HCT116 (cell line): Measurements from ENCODE around the gene HYI. TPM values are rescaled to one million over a fixed set of nuclear protein-coding genes. Genes with fewer than 3 reads are reported as not detected.
A peak's percentile ranks its signal among the peaks of the same experiment; 100 is the strongest.

Experiments used
- ATAC-seq: fragments of 200-7000 bp; cut with Tn5 transposase; 2 replicates; pipeline ENCODE4 v1.9.1; 2020; ENCODE audit warnings: mild to moderate bottlenecking, moderate library complexity
- BruUV-seq: library from RNA; stranded (reverse); fragments of 400-500 nt; replicated peaks from 2 replicates; lab custom pipeline; 2021; lab: Mats Ljungman, UMichigan
- CTCF ChIA-PET: fragments of 300-600 bp; sonication (Branson Sonifier 250); formaldehyde crosslinking; loops from one replicate; lab custom pipeline; 2021; ENCODE audit warnings: antibody characterized with exemption; lab: Charles Lee
- POLR2A ChIA-PET: fragments of 300-600, 350-600 bp; sonication (Branson Sonifier 250); formaldehyde crosslinking; loops from one replicate; lab custom pipeline; 2021; ENCODE audit warnings: antibody characterized with exemption; lab: Charles Lee
- RAD21 ChIA-PET, 2 experiments: fragments of 300-600 bp; sonication (Branson Sonifier 250); formaldehyde crosslinking; loops; one replicate each; lab custom pipeline; 2023; ENCODE audit warnings: low total read pairs in 2 of 2; ENCODE audit not compliant: uncharacterized antibody in 2 of 2, unreplicated experiment in 2 of 2, low non-redundant PET in 1 of 2; lab: Charles Lee
- DNase-seq: peaks from one replicate; pipeline ENCODE4 v3.0.0-alpha.2; 2010; ENCODE audit warnings: low read depth, low spot score
- H2AFZ ChIP-seq: fragments of 200-600 bp; shearing (Covaris generic), sonication (generic); 2 replicates; pipeline ENCODE4 v1.6.1; 2017; ENCODE audit warnings: low read depth, mixed run types, mixed read lengths, antibody characterized with exemption, low read length; ENCODE audit not compliant: poor library complexity, severe bottlenecking
- H3K27ac ChIP-seq: 2 replicates; pipeline ENCODE4 v1.5.1; 2012; ENCODE audit warnings: low read depth, low read length
- H3K27me3 ChIP-seq: fragments of 200-600 bp; sonication (generic); 2 replicates; pipeline ENCODE4 v1.6.1; 2016; ENCODE audit warnings: mixed run types, low read length, mixed read lengths; ENCODE audit not compliant: insufficient read depth
- H3K36me3 ChIP-seq, 2 experiments: fragments of 200-500 bp in 1 of 2; fragments of 200-600 bp in 1 of 2; sonication (Bioruptor generic) in 1 of 2; sonication (generic) in 1 of 2; 2 replicates each; pipeline versions ENCODE4 v1.5.1 to v1.6.1; 2014 to 2016; ENCODE audit warnings: low read length in 2 of 2, inconsistent platforms in 1 of 2, mixed read lengths in 1 of 2, mixed run types in 1 of 2; ENCODE audit not compliant: insufficient read depth in 2 of 2, control insufficient read depth in 1 of 2
- H3K4me1 ChIP-seq, 2 experiments: fragments of 200-600 bp in 1 of 2; sonication (generic) in 1 of 2; 2 replicates each; pipeline versions ENCODE4 v1.5.1 to v1.6.1; 2012 to 2017; ENCODE audit warnings: low read length in 2 of 2, inconsistent platforms in 1 of 2, mild to moderate bottlenecking in 1 of 2, mixed read lengths in 1 of 2, mixed run types in 1 of 2, moderate library complexity in 1 of 2; ENCODE audit not compliant: insufficient read depth in 2 of 2, control insufficient read depth in 1 of 2
- H3K4me2 ChIP-seq: fragments of 200-600 bp; sonication (generic); 2 replicates; pipeline ENCODE4 v1.6.1; 2017; ENCODE audit warnings: mixed run types, low read length, mixed read lengths
- H3K4me3 ChIP-seq, 2 experiments: fragments of 200-600 bp in 1 of 2; sonication (generic) in 1 of 2; replicated peaks in 1 of 2; 2 replicates each; pipeline ENCODE4 v1.5.1; 2011 to 2016; ENCODE audit warnings: low read length in 2 of 2, control low read depth in 1 of 2, low read depth in 1 of 2, mild to moderate bottlenecking in 1 of 2, mixed read lengths in 1 of 2, mixed run types in 1 of 2
- H3K79me2 ChIP-seq: fragments of 200-600 bp; sonication (generic); 2 replicates; pipeline ENCODE4 v1.6.1; 2017; ENCODE audit warnings: mild to moderate bottlenecking, mixed run types, low read length, moderate library complexity, mixed read lengths; ENCODE audit not compliant: insufficient read depth
- H3K9ac ChIP-seq: fragments of 200-600 bp; sonication (generic); 2 replicates; pipeline ENCODE4 v1.6.1; 2016; ENCODE audit warnings: low read length, mixed read lengths
- H3K9me2 ChIP-seq: fragments of 200-600 bp; sonication (generic), shearing (Covaris generic); 2 replicates; pipeline ENCODE4 v1.6.1; 2017; ENCODE audit warnings: mixed run types, mild to moderate bottlenecking, moderate library complexity; ENCODE audit not compliant: insufficient read depth
- H3K9me3 ChIP-seq, 2 experiments: fragments of 200-500 bp in 1 of 2; fragments of 200-600 bp in 1 of 2; sonication (Bioruptor generic) in 1 of 2; sonication (generic) in 1 of 2; 2 replicates each; pipeline ENCODE4 v1.6.1; 2014 to 2017; ENCODE audit warnings: low read length in 2 of 2, mixed read lengths in 2 of 2, inconsistent platforms in 1 of 2, low read depth in 1 of 2, mild to moderate bottlenecking in 1 of 2, mixed run types in 1 of 2, moderate library complexity in 1 of 2; ENCODE audit not compliant: control insufficient read depth in 1 of 2, insufficient read depth in 1 of 2
- H4K20me1 ChIP-seq: fragments of 200-600 bp; sonication (generic), shearing (Covaris generic); 2 replicates; pipeline ENCODE4 v1.6.1; 2017; ENCODE audit warnings: mixed run types, mild to moderate bottlenecking, moderate library complexity; ENCODE audit not compliant: insufficient read depth
- SP1 ChIP-seq: IDR thresholded peaks from 2 replicates; pipeline ENCODE4 v1.6.1; 2012; ENCODE audit warnings: low read depth
- intact Hi-C: fragments of 100-400 bp; cut with micrococcal nuclease; formaldehyde crosslinking; loops from 2 replicates; pipeline ENCODE4 v1.10.0; 2022
- total RNA-seq: library from RNA; stranded (reverse); gene quantifications from one replicate; pipeline ENCODE4 v1.2.1, GENCODE V29; 2021; ENCODE audit not compliant: unreplicated experiment

Gene HYI
- total RNA-seq, 1 experiment from 2014 or later: 13.9 TPM

GRCh38 chr1:43444836-43445235, 8.9 kb downstream of the HYI start:
- no peak for DNase-seq
- ChIA-PET RAD21 (no interaction called here), CTCF (no interaction called here), POLR2A (interaction anchor here (1.4 kb wide), 1 partner anchor 9 kb away, joined by 6 read pairs; the partner anchor contains the start of gene HYI)
- no peaks in the 10 kb centered on the region for H3K27me3 ChIP-seq
- 0 out of 2 replicates have a peak overlapping the region, but pooled peaks have one; percentile 0 for H3K4me2 ChIP-seq
- no peak overlapping the region for H3K4me3 ChIP-seq
- H3K9me2 ChIP-seq: no peaks in the 10 kb centered on the region
- H3K9ac ChIP-seq: no peak overlapping the region
- no peak overlapping the region for H2AFZ ChIP-seq
- H4K20me1 ChIP-seq: no peaks in the 10 kb centered on the region
- peak; percentile 67 for ATAC-seq
- intact Hi-C loops: no loop called here
- no peaks in the 10 kb centered on the region for H3K79me2 ChIP-seq
- TF ChIP-seq SP1: no peak
- H3K9me3 ChIP-seq: no peaks in the 10 kb centered on the region
- peaks cover 0 to 7% of the 10 kb centered on the region in 2 experiments; a peak in 2 of 4 replicates for H3K4me1 ChIP-seq
- peaks cover 0 to 18% of the 10 kb centered on the region in 2 experiments; a peak in 2 of 4 replicates for H3K36me3 ChIP-seq
- BruUV-seq: no TSS peak
- H3K27ac ChIP-seq: no peak overlapping the region

GRCh38 chr1:43444151-43444828, 9.4 kb downstream of the HYI start:
- ChIA-PET POLR2A (interaction anchor here (1.4 kb wide), 1 partner anchor 10 kb away, joined by 6 read pairs; the partner anchor contains the start of gene HYI), RAD21 (no interaction called here), CTCF (no interaction called here)
- H3K4me2 ChIP-seq: 0 out of 2 replicates have a peak overlapping the region, but pooled peaks have one; percentile 0
- no peaks in the 10 kb centered on the region for H3K27me3 ChIP-seq
- no peak for DNase-seq
- no peak overlapping the region for H3K9ac ChIP-seq
- H3K9me3 ChIP-seq: no peaks in the 10 kb centered on the region
- no TSS peak for BruUV-seq
- no peak for ATAC-seq
- H3K79me2 ChIP-seq: no peaks in the 10 kb centered on the region
- no peak overlapping the region for H2AFZ ChIP-seq
- no peaks in the 10 kb centered on the region for H4K20me1 ChIP-seq
- peaks cover 0 to 7% of the 10 kb centered on the region in 2 experiments; a peak in 2 of 4 replicates for H3K4me1 ChIP-seq
- no peaks in the 10 kb centered on the region for H3K9me2 ChIP-seq
- intact Hi-C loops: no loop called here
- H3K27ac ChIP-seq: no peak overlapping the region
- peaks cover 0 to 17% of the 10 kb centered on the region in 2 experiments; a peak in 2 of 4 replicates for H3K36me3 ChIP-seq
- no peak for TF ChIP-seq SP1
- H3K4me3 ChIP-seq: no peak overlapping the region
